A375 (cell line): ENCODE measurements around the gene FBXO9. TPM values are rescaled to one million over a fixed set of nuclear protein-coding genes. Genes with fewer than 3 reads are reported as not detected.

Source experiments
- small RNA-seq: library from RNA; depleted of rRNA; stranded (forward); fragments of <200 nt; gene quantifications from one replicate; pipeline ENCODE3, GENCODE V24; 2014
- total RNA-seq: library from RNA; depleted of rRNA; stranded (reverse); fragments of >200 nt; shearing (Covaris generic); gene quantifications from 2 replicates; pipeline ENCODE4 v1.2.3, GENCODE V29; 2014; rRNA removed

FBXO9 gene
- 17.3 and 34.6 TPM in 2 replicates for total RNA-seq

DNA sequence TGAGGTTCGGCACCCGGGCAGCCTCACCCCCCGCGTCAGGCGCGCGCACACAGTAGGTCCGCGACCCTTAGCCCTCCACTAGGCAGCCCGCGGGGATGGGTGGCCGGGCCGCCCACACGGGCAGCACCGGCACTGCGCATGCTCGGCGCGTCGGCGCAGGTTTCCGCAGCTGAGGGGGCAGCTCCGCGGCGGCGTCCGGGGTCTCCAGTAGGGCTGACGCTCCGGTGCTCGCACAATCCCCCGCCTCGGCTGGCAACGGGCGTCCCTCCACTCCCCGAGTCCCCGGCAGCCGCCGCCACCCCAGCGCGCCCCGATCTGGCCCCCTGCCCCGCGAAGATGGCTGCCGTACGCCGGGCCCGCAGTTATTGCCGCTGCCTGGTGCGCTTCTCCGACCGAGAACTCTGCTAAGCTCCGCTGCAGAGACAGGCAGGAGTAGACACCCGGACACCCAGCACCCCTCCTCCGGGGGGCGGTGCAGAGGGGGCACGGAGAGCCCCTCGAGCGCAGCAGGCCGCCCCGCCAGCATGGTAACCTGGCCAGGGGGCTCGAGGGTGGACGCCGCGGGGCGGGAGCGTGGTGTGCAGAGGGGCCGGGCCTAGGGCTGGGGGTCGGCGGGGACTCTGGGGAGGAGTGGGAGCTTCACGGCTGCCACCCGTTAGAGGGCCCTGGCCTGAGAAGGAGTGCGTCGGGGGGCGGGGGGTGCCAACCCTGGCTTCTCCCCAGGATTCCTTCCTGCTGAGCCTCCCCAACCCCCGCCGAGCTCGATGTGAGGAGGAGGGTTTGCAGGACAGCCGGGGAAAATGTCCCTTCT lies at the start of gene FBXO9:
TSS of gene FBXO9 (plus strand) at position 139 of the 811 bp plus-strand sequence. CDS start at position 525, 386 bp downstream.

GRCh38 chr6:53148684-53149083 lies 83.5 kb downstream of the FBXO9 start, which contains the start of gene GCM1:
TSS of gene GCM1 (minus strand) at chr6:53148841. CDS start at chr6:53145632, 3,209 bp downstream.

Small RNAs within 50 kb of the gene (small RNA-seq; reads per million reads assigned to genes)
- not detected for gene RN7SL244P

Other genes starting within 250 kb of the FBXO9 start
- gene GSTA5, start 224.6 kb upstream of the FBXO9 start, total RNA-seq = not detected in 2 replicates
- gene GSTA3, start 155.7 kb upstream of the FBXO9 start, total RNA-seq = not detected in 2 replicates
- 8.6 and 12.8 TPM in 2 replicates for gene GSTA4, start 70.1 kb upstream of the FBXO9 start, total RNA-seq
- 4.2 and 4.6 TPM in 2 replicates for gene CILK1, start 3.6 kb upstream of the FBXO9 start, total RNA-seq
- gene GCM1, start 83.4 kb downstream of the FBXO9 start, total RNA-seq = 0.03 TPM in 1 of 2 replicates, not detected in the other